Measurements from ENCODE around the gene THBS2.

GRCh38 chr6:169288591-169288990 is 34.9 kb upstream of the THBS2 start:
- TF ChIP-seq CTCF (IDR thresholded peaks at IDR 0.05) (no peak), POLR2A (IDR thresholded peaks at IDR 0.05) (no peak)

Data from Peyer's patch (tissue), 4 donors.